HG03432 (cell line): ENCODE results near the gene CDHR2.

ENCODE experiments used
- ATAC-seq: cut with Tn5 transposase; IDR thresholded peaks from one replicate; pipeline ENCODE4 v1.9.1; 2021; ENCODE audit warnings: mild to moderate bottlenecking, moderate library complexity; ENCODE audit not compliant: unreplicated experiment

CDHR2 gene, protein sequence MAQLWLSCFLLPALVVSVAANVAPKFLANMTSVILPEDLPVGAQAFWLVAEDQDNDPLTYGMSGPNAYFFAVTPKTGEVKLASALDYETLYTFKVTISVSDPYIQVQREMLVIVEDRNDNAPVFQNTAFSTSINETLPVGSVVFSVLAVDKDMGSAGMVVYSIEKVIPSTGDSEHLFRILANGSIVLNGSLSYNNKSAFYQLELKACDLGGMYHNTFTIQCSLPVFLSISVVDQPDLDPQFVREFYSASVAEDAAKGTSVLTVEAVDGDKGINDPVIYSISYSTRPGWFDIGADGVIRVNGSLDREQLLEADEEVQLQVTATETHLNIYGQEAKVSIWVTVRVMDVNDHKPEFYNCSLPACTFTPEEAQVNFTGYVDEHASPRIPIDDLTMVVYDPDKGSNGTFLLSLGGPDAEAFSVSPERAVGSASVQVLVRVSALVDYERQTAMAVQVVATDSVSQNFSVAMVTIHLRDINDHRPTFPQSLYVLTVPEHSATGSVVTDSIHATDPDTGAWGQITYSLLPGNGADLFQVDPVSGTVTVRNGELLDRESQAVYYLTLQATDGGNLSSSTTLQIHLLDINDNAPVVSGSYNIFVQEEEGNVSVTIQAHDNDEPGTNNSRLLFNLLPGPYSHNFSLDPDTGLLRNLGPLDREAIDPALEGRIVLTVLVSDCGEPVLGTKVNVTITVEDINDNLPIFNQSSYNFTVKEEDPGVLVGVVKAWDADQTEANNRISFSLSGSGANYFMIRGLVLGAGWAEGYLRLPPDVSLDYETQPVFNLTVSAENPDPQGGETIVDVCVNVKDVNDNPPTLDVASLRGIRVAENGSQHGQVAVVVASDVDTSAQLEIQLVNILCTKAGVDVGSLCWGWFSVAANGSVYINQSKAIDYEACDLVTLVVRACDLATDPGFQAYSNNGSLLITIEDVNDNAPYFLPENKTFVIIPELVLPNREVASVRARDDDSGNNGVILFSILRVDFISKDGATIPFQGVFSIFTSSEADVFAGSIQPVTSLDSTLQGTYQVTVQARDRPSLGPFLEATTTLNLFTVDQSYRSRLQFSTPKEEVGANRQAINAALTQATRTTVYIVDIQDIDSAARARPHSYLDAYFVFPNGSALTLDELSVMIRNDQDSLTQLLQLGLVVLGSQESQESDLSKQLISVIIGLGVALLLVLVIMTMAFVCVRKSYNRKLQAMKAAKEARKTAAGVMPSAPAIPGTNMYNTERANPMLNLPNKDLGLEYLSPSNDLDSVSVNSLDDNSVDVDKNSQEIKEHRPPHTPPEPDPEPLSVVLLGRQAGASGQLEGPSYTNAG (N-terminal part only)

DNA sequence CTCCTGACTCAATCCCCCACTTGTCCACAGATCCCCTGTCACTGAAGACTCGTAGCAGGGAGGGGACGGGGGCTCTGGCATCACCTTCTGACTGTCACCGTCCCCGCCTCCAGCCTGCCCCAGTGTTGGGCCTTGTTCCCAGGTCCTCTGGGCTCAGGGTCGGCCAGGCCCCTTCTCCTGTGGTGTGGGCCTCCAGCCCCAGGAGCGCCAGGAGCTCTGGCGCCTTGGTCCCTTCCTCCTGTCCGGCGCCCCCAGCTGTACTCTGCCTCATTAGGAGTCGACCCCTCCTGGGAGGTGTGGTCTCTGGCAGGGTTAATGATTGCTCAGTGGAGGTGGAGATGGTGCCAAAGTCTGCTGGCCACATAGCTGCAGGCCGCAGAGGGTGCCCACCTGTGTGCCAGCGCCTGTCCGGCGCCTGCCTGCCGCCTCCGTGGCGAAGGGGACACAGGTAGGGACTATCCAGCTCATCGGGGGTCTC lies at the start of gene CDHR2:
Gene CDHR2, plus strand, starts transcription at position 376 of the 478 bp plus-strand sequence. CDS start 16,011 bp downstream, outside the sequence.
- ATAC-seq, result no peak

DNA sequence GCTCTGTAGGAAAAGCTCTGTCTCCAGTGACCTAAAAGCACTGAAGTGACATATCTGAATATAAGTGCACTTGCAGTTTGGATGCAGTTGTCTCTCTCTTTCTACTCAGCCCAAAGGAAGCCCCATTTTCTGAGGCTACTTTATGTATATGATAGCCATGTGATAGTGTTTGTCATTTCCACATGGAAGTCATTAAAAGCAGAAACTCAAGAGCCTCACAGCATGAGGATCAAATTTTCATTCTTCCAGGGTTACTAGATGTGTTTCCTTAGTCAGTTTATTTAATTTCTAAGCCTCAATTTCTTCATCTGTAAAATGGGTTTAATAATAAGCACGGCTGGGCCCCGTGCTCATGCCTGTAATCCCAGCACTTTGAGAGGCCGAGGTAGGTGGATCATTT lies 48.6 kb upstream of the CDHR2 start:
- ATAC-seq, result no peak

DNA sequence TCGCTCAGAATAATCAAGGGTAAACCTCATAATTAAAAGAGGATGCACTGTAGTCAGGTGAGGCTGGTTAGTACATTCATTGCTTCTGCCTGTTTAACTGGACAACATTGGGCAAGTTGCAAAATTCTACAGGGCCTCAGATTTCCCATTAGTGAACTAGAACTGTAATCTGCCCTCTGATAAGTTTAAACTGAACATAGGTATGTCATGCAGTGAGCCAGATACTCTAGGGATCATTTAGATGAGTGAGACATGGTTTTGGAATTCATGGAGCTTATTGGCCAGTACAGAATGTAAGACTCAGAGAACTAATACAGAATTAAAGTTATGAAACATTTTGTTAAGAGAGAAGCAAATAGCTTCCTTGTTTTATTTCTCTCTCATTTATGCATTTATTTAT lies 47.8 kb upstream of the CDHR2 start:
- no peak for ATAC-seq

DNA sequence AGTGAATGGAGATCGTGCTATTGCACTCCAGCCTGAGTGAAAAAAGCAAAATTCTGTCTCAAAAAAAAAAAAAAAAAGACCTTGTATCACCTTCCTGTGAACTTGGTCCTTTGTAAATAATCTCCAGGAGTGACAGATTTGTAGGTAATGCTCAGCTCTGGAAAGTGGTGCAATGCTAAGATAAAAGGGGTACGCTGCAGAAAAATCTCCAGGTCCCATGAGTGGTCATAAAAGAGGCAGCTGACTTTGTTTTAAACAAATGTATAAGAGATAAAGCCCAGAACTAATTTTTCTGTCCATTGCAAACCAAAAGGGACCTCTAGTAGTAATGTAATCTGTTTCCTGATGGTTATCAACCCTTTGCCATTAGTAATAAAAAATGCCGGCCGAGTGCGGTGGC lies 45.6 kb upstream of the CDHR2 start:
- ATAC-seq, result no peak

DNA sequence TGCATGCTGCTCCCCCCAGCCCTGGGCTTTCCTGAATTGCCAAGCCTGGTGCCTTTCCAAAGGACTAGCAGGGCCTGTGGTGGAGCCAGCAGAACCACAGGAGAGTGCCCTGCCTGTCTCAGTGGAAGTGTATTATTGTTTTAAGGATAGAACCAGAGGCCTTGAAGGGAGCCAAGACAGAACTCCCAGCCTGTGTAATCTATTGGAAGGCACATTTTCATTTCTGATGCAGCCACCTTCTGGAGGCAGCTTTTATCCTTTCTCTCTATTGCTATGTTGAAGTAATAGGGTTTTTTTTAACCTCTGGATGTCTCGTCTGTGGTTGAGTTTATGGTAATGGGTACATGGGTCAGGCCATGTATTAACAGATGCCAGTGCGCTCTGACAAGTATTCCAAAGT lies 41.2 kb upstream of the CDHR2 start:
- no peak for ATAC-seq

DNA sequence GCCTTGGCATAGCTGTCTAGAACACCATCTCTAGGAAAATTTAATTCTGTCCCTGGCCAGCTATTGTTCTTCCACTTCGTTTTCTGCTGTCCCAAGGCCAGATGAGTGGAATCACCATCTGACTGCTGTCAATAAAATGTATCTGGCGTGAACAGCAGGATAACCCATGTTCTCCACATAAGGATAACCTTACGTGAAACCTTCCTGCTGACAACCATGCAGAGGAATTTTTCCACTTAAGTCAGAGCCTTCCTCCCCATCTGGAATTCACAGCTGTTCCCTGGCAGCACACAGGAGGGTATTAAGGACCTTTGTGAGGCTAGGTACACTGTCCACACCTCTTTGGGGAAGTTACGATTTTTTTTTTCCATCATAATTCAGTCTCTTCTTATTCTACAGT lies 40.5 kb upstream of the CDHR2 start:
- ATAC-seq, result no peak

DNA sequence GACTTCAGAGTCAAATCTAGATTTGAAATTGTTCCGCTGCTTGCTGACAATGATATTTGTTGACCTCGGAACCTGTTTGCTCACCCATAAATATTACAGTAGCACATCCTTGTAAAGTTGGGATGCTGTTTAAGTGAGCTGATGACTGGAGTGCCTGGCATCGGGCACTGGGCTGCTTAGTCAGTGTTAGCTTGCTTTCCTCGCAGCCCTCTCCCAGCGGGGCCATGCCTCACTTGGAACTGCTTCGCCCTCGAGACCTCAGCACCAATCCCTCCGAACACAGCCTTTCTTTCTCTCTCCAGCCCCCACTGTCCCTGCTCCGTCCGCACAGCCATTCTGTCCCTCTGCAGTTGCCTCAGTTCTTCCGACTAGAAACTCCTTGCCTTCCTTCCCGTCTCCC lies 35.4 kb upstream of the CDHR2 start:
- ATAC-seq, result no peak

DNA sequence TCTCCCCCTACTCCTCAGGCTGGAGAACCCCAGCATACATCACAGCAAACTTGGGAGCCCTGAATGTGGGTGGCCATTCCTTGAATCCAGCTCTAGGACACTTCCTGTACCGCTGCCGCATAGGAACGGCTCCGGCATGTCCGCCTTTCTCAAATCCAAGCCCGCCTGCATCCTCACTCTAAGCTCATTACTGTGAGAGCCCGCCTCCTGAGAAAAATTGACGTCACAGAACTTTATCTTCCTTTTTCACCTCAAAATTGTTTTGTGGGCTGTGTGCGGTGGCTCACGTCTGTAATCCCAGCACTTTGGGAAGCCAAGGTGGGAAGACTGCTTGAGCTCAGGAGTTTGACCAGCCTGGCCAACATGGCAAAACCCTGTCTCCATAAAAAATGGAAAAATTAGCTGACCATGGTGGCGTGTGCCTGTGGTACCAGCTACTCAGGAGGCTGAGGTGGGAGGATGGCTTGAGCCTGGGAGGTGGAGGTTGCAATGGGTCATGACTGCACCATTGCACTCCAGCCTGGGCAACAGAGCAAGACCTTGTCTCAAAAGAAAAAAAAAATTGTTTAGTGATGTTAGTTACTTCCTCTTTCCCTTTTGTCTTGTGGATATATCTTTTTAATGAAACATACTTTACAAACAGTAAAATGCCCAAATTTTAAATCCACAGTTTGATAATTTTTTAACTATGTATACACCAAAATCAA lies 34.7 kb upstream of the CDHR2 start:
- ATAC-seq, result no peak

DNA sequence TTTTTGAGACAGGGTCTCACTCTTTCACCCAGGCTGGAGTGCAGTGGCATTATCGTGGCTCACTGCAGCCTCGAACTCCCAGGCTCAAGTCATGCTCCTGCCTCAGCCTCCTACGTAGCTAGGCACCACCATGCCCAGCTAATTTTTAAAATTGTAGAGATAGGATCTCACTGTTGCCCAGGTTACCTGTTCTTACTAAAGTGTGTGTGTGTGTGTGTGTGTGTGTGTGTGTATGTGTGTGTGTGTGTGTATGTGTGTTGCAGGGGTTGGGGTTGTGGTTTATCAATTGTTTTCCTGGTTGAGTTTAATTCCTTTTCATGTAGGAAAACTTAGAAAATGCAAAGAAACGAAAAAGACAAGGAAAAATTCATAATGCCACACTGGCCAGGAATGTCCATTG lies 33.7 kb upstream of the CDHR2 start:
- no peak for ATAC-seq

DNA sequence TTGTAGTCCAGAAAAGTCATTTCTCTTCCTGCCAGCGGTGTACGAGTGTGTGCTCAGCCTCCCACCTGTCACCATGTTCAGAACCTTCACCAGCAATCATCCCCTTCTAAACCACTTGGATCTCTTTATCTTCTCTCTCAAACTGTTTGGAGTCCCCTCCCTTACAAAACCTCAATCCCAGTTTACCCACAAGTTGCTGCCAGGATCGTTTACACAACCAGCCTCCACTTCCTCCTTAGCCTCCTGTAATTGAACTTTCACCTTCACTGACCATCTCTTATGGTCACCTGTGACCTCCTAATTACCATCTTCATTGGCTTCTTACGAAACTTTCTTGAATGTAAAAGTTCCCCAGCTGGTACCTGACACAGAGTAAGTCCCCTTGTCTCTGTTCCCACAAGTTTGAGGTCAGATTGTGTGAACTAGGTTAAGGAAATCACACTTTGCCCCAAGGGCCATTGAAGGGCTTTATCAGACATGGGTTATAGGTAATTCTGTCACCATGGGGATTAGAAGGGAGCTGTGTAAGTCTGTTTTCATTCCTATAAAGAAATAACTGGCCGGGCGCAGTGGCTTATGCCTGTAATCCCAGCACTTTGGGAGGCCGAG lies 32.0 kb upstream of the CDHR2 start:
- no peak for ATAC-seq

DNA sequence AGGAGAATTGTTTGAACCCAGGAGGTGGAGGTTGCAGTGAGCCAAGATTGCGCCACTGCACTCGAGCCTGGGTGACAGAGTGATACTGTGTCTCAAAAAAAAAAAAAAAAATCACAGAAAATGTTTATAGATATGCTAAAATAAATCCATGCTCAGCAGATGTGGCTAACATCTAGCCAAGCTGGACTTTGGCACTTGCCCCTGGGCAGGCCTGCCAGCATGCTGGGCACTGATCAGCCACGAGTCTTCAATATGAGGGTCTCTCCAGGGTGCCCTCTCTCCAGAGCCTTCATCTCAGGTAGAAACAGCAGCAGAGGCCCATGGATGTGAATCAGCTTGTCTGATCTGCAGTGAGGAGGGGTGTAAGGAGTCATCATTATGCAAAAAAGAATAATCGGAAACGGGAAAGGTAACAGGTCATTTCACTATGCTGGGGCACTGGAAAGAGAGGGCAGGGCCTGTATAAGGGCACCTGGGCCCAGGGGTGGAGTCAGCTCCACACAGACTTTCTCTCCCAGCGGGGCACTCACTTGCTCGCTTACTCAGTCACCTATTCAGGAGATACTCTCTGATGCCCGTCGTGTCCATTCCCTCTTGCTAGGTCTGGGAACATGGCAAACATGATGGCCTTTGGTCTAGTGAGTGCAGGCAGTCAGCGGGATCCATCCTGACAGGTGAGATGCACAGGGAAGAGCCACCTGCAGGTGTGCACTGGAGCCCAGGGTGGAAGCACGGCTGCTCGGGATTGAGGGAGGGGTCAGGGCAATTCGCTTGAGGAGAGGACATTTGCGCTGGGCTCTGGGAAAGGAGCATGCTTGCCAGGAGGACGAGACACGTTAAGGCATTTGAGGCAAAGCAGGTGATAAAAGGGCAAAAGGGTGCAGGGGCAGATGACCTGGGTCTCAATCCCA lies 29.1 kb upstream of the CDHR2 start:
- ATAC-seq, result no peak

DNA sequence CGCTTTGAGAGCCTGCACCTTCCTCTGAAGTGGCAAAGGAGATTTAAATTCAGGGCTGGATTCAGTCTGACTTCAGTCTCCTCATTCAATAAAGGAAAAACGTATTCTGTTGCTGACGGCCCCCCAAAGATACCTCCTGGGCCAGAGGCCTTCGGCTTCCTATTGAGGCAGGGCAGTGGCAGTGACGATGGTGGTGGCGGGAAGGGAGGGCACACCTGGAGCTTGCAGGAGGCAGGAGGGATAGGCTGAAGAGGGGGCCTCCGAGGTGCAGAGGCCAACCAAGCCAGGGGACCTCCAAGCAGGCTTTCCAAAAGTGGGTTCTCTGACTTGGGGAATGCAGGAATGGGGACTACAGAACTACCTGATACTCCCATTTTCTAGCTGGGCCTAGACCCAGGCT lies 27.9 kb upstream of the CDHR2 start:
- no peak for ATAC-seq

DNA sequence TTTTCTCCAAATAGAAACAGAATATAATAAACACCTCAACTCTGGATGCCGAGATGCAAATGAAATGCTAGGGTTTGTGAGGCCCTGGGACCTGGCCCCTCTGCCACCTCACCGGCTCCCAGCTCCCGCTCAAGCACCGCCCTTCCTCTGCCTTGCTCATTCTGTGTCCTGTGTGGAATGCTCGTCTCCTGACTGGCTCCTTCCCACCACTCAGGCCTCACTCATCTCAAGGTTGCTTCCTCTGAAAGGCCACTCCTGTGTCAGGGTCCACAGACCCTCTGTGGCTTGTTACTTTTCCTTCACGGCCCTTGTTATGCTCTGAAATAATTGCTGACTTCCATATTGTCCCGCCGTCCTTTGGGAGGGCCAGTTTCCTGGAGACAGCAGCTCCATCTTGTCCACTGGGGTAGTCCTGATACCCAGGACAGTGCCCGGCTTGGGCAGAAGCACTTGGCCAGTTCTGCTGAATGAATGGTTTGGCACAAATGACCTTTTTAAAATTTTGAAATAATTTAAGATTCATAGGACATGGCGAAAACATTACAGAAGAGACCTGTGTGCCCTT lies 27.4 kb upstream of the CDHR2 start:
- ATAC-seq, result no peak

DNA sequence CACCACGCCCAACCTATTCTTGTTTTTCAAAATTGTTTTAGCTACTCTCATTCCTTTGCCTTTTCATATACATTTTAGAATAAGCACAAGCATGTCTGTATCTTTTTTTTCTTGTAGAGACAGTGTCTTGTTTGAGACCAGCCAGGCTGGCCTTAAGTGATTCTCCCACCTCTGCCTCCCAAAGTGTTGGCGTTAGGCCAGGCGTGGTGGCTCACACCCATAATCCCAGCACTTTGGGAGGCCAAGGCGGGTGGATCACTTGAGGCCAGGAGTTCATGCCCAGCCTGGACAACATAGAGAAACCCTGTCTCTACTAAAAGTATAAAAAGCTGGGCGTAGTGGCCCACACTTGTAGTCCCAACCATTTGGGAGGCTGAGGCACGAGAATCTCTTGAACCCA lies 25.0 kb upstream of the CDHR2 start:
- ATAC-seq, result no peak

DNA sequence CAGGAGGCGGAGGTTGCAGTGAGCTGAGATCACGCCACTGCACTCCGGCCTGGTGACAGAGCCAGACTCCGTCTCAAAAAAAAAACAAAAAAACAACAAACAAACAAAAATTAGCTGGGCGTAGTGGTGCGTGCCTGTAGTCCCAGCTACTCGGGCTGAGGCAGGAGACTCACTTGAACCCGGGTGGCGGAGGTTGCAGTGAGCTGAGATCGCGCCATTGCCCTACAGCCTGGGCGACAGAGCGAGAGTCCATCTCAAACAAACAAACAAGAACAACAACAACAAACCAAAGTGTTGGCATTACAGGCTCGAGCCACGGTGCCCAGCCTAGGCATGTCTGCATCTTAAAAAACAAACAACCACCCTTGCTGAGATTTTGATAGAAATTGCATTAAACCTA lies 24.2 kb upstream of the CDHR2 start:
- no peak for ATAC-seq

DNA sequence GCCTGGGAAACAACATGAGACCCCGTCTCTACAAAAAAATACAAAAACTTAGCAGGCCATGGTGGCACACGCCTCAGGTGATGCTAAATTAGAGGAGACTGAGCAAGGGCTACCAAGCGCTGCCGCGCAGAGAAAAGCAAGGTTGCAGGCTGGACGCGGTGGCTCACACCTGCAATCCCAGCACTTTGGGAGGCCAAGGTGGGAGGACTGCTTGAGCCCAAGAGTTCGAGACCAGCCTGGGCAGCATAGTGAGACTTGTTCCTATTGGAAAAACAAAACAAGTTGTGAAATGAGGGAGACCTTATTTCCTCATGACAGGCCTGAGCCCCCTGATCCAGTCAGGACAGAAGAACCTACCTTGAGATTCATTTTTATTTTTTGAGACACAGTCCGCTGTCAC lies 23.5 kb upstream of the CDHR2 start:
- ATAC-seq, result no peak

DNA sequence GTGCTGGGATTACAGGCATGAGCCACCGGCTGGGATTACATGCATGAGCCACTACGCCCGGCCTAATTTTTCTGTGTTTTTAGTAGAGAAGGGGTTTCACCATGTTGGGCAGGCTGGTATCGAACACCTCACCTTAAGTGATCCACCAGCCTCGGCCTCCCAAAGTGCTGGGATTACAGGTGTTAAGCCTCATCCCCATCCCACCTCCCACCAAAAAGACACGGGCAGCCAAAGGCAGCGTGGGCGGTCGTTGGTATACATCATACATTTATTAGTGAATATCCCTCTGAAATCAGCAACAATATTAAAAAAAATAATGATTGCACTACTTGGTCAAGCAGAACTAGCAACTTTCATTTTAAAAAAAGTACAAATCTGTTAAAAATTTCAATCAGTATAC lies 22.7 kb upstream of the CDHR2 start:
- no peak for ATAC-seq
